ENCODE data around the gene SULT6B1.
"Not testable (repeated sequence)": the region's sequence is repeated elsewhere in the genome, so short reads cannot be mapped to it uniquely, and the experiment has no call there.

SULT6B1 gene

DNA sequence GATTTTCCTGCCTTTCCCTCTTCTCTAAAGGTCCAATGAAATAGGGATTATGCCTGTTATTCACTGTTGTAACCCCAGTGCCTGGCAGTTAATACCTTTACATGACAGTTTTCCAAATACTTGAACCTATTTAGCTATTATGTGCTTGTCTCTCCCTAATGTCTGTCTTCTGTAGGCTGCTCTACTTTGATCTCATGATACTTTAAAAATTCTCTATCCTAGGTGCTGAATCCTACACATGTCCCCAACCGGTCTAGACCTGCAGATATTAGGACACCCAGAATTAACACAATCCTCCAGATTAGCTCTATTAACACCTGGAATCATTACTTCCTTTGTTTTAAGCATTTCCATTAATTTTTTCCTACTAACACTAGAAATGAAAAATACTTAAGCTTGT lies 35.6 kb upstream of the SULT6B1 start:
- TF ChIP-seq, protein P1, sequence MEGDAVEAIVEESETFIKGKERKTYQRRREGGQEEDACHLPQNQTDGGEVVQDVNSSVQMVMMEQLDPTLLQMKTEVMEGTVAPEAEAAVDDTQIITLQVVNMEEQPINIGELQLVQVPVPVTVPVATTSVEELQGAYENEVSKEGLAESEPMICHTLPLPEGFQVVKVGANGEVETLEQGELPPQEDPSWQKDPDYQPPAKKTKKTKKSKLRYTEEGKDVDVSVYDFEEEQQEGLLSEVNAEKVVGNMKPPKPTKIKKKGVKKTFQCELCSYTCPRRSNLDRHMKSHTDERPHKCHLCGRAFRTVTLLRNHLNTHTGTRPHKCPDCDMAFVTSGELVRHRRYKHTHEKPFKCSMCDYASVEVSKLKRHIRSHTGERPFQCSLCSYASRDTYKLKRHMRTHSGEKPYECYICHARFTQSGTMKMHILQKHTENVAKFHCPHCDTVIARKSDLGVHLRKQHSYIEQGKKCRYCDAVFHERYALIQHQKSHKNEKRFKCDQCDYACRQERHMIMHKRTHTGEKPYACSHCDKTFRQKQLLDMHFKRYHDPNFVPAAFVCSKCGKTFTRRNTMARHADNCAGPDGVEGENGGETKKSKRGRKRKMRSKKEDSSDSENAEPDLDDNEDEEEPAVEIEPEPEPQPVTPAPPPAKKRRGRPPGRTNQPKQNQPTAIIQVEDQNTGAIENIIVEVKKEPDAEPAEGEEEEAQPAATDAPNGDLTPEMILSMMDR (IDR thresholded peaks at IDR 0.05; ENCODE audit: low read depth, low read length, missing control alignments): no peak
- no peak overlapping the region for H3K4me3 ChIP-seq (ENCODE audit: low read depth, low read length)
- no peak for DNase-seq (ENCODE audit: low read depth)

DNA sequence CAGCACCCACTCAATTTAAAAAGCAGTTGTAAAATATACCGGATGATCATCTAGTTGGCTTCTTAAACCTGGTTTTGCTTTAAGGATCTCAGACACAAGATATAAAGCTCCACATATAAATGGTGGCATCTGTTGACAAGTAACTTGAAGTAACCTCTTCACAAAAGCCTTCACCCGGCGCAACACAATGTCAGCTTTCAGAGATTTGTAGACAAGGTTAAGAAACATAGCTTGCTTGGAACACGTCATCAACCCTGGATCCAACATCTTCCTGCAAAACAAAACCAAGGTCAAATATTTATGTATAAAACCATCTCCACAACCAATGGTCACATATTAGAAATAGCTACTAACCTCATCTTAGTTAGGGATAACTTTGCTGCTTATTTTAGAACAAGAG lies 34.7 kb upstream of the SULT6B1 start:
- TF ChIP-seq, protein P1 (IDR thresholded peaks at IDR 0.05; ENCODE audit: low read depth, low read length, missing control alignments): no peak
- no peak for DNase-seq (ENCODE audit: low read depth)
- H3K4me3 ChIP-seq (ENCODE audit: low read depth, low read length): no peak overlapping the region

DNA sequence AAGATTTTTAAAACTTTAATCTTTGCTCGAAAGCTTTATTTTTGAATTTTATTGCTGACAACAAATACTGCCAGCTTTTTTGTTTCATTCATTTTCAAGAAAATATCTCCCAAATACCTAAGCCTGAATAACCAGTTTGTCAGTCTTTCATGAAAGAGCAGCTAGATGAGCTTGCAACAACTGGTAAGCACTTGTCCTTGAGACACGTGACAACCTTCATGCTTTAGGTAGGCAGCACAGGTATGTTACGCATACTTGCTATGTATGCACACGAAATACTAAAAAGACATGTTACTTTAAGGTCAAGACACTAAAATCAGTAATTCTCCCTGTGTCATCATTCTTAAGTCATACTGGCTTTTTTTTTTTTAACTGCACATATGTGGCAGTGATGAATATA lies 30.6 kb upstream of the SULT6B1 start:
- no peak overlapping the region for H3K4me3 ChIP-seq (ENCODE audit: low read depth, low read length)
- DNase-seq (ENCODE audit: low read depth): no peak
- TF ChIP-seq, protein P1 (IDR thresholded peaks at IDR 0.05; ENCODE audit: low read depth, low read length, missing control alignments): no peak

DNA sequence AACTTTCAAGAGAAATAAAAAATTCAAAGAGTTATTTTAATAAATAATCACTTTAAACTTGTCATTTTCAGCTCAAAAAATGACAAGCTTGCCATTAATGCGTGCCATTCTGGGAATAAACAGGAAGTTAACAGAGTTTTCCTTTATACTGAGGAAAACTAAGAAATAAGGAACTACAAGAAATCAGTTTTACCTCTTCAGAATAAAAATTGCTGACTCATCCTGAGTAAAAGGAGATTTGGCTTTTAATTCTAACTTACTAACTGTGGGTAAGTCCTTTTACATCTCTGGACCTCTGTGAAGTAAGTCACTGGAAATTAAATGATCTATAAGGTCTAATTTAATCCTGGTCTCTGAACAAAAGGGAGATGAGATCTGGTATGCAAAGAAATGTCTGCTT lies 26.8 kb upstream of the SULT6B1 start:
- TF ChIP-seq, protein P1 (IDR thresholded peaks at IDR 0.05; ENCODE audit: low read depth, low read length, missing control alignments): no peak
- no peak overlapping the region for H3K4me3 ChIP-seq (ENCODE audit: low read depth, low read length)
- DNase-seq (ENCODE audit: low read depth): no peak

DNA sequence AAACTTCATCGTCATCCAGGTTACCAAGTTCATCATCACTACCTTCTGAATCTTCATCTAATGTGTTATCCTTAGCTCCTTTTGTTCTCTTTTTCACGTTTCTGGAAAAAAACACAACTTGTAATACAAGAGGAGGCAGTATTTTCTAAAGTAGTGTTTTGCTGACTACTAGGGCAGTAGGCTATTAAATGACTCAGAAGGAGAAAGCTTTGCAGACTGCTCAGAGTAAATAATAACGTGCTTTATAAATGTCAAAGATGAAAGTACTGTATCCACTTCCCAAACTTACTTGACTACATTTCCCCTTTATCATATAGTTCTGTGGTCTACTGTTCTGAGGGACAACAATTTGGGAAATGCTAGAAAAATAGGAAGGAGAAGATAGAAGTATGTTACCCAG lies 23.5 kb upstream of the SULT6B1 start:
- no peak for DNase-seq (ENCODE audit: low read depth)
- no peak overlapping the region for H3K4me3 ChIP-seq (ENCODE audit: low read depth, low read length)
- TF ChIP-seq, protein P1 (IDR thresholded peaks at IDR 0.05; ENCODE audit: low read depth, low read length, missing control alignments): no peak

DNA sequence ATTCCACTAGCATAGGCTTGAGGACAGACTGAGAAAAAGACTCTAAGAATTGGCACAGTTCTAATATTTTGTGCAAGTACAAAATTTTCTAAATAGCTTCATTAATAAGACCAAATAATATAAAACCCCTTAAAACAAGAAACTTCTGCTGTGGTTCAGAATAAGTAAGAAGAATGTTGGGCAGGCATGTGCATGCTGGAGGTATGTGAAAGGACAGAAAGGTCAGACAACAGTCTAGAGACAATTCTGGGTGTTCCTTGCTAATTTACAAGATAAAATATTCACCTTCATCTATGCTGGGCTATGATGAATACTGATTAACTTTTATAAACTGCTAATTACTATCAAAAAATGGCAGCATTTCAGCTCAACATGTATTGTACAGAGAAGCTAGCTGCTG lies 22.7 kb upstream of the SULT6B1 start:
- H3K4me3 ChIP-seq (ENCODE audit: low read depth, low read length): no peak overlapping the region
- no peak for DNase-seq (ENCODE audit: low read depth)
- TF ChIP-seq, protein P1 (IDR thresholded peaks at IDR 0.05; ENCODE audit: low read depth, low read length, missing control alignments): no peak

DNA sequence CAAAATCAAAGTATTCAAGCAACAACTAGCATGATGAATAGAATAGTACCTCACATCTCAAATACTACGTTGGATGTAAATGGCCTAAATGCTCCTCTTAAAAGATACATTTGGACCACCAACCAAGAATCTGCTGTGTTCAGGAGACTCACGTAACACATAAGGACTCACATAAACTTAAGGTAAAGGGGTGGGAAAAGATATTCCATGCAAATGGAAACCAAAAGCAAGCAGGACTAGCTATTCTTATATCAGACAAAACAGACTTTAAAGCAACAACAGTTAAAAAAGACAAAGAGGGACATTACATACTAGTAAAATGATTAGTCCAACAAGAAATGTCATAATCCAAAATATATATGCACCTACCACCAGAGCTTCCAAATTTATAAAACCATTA lies 18.3 kb upstream of the SULT6B1 start:
- not testable (repeated sequence) for DNase-seq (ENCODE audit: low read depth); H3K4me3 ChIP-seq (ENCODE audit: low read depth, low read length)
